Stimulated activated CD4-positive, alpha-beta T cell treated with anti-CD3 and anti-CD28 coated beads, Interleukin-4, amount 100 ng/mL, for 4 hours (primary cell): ENCODE results near the gene TRIM37.
"Not testable (repeated sequence)": the region's sequence is repeated elsewhere in the genome, so short reads cannot be mapped to it uniquely, and the experiment has no call there.

Experiments used
- DNase-seq, 2 experiments: peaks; one replicate each; pipeline ENCODE4 v3.0.0-alpha.2; 2020

TRIM37 gene

DNA sequence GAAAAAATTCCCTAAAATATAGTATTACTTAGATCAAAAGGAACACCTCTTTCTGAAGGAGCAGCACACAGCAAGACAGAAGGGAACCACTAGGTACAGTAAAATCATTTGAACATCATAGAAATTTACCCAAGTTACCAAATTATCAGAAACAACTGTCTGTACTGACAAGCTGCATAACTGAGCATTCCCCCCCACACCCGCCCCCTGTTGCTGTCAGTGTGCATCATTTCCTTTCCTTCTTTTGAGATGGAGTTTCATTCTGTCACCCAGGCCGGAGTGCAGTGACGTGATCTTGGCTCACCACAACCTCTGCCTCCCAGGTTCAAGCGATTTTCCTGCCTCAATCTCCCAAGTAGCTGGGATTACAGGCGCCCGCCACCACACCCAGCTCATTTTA, 120.7 kb downstream of the TRIM37 start:
- no peak for DNase-seq

DNA sequence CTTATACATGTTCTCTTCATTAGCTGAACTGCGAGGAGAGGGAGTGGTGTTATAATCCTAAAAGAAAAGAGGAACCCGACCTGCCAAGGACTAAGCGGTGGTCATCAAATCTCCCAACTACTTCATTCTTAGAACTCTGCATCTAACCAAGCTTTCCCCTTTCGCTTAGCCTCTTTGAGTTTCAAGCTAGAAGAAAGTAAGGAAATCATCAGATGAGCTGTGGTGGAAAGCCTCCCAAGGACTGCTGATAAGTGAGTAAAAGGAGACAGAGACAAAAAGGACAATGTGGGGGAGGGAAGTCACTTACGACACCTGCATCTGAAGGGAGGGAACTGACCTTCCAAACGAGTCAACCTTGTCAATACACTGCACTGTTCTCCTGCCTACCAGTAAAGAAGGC, 121.3 kb downstream of the TRIM37 start:
- no peak for DNase-seq

DNA sequence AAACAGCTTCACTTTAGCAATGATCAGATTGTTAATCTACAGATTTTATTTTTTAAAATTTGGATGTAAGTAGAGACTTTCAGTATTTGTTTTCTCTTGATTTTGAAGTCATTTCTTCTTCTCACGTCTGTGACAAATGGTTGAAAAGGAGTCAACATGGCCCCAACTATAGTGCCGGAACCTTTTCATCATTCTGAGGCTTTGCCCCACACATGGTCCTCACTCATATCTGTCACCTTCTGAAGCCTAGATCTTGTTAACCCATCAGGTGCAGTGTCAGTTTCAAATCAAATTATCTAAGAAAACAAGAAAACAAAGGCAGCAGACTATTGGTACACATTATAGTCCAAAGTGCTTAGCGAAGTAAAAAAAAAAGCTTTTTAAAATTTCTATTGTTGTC, 124.1 kb downstream of the TRIM37 start:
- DNase-seq, result no peak

GRCh38 chr17:58980706-58981481, 125.8 kb downstream of the TRIM37 start:
- no peak for DNase-seq

GRCh38 chr17:58976541-58976940, 130.1 kb downstream of the TRIM37 start:
- no peak for DNase-seq

- DNase-seq, result no peak
Measured at GRCh38 chr17:58974354-58974753, 132.3 kb downstream of the TRIM37 start.

DNA sequence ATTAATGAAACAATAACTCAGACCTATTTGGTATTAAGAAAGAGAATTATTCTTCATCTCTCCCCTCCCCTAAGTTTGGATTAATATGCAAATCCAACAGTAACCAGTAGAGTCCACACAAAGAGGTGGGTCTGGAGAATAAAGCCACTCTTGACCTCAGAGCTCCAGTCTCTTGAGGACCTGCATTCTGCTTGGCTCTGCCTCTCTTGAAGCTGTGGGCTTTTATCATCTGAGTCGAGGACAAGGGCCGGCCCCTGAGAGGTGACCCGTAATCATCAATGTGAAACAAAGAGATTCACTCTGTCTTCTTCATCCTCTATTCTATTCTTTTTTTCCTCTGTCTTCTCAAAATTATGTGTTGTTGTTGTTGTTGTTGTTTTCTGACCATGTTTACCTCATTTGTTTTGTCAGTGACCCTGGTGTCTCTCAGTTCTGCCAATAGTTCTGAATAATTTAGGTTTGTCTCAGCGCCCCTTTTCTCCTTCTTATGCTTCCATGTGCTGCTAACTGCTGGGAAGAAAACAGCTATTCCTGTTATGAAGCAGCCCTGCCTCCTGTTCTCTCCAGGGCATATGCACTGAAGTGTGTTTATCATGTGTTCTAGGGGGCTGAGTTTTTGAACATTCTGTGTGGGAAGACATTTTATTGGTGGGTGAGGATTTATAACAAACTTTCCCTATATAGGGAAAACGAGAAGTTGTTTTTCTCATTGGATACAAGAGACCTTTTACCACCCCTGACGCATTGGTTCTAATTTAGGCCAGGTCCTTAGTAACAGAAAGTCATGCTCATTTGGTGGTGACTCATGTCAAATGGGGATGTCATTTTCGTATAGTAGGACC, 135.8 kb downstream of the TRIM37 start:
- no peak for DNase-seq

DNA sequence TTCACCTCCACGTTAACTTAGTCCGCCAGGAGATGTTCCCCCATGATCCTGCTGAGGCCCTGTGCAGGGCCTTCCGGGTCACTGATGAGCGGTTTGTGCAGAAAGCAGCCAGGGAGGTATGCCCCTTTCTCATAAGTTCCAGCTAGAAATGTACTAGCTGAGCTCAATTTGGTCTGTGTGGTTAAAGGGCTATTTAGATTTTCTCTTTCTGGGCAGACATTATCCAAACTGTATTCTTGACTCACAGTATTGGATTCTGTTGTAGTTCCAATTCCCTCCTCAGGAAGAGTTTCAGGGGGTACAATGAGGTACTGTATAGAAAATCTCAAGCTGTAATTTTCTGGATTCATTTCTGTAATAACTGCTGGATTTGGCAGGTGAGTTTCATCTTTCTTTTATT, 137.1 kb downstream of the TRIM37 start:
- DNase-seq, result no peak

- DNase-seq, result no peak
Measured at GRCh38 chr17:58969156-58969555, 137.5 kb downstream of the TRIM37 start.

GRCh38 chr17:58968426-58969061, 138.1 kb downstream of the TRIM37 start:
- DNase-seq, result no peak

DNA sequence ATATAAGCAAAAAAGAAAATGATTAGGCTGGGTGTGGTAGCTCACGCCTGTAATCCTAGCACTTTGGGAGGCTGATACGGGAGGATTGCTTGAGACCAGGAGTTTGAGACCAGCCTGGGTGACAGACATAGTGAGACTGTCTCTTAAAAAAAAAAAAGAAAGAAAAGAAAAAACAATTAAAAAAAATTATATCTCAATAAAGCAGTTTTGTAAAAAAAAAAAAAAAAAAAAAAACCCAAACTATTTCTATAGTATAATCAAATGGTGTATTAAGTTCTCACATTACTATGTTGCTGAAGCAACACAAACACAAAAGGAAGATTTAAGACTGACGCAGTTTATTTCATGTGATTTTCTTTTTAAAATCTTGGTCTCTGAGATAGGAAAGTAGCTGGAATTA, 140.5 kb downstream of the TRIM37 start:
- DNase-seq, result no peak

DNA sequence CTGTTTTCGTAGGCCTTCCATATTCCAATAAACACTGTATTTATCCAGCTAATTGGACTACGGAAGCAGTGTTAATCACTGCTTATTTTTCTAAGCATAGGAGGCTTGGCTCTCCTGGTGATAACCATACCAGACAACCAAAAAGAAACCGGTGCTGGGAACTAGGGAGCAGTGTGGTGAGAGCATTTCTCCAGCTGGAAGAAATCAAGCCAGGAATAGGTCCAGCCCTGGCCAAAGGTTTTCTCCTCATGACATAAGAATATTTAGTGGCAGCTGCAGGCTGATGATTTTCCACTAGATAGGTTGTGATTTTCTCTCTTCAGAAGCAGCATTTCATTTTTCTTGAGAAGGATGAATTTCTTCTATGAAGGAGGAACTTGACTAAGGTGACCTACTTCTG, 141.5 kb downstream of the TRIM37 start:
- no peak for DNase-seq

DNA sequence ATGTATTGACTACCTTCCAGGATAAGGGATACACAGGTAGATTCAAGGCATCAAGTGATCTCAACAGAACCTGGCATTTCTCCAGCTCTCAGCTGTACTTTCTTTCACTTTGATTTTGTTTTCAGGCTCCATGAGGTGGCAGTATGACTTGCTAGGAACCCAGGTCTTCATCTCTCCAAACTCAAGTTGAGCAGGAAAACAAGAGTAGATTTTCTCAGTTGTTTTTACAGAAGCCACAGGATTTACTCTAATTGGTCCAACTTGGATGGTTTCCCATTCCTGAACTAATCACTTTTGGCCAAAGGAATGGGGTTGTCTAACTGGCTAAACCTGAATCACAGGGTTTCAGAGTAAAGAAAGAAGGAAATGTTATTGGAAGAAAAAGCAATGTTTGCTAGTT, 146.6 kb downstream of the TRIM37 start:
- DNase-seq, result no peak

DNA sequence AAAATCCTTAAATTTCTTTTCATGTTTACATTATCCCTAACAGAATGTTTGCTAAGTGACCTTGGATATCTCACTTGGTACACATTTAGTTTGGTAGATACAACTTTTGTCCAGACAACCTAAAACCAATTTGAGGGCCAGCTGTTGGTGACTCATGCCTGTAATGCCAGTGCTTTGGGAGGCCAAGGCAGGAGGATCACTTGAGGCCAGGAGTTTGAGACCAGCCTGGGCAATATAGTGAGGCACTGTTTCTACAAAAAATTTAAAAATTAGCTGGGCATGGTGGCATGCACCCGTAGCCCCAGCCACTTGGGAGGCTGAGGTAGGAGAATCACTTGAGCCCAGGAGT, 149.0 kb downstream of the TRIM37 start:
- DNase-seq, result not testable (repeated sequence)

GRCh38 chr17:58956997-58957724, 149.5 kb downstream of the TRIM37 start:
- DNase-seq, result no peak

- not testable (repeated sequence) for DNase-seq
Measured at GRCh38 chr17:58954358-58954757, 152.3 kb downstream of the TRIM37 start.

- DNase-seq, result no peak
Measured at GRCh38 chr17:58947824-58948223, 158.9 kb downstream of the TRIM37 start.

GRCh38 chr17:58947411-58947810, 159.3 kb downstream of the TRIM37 start:
- no peak for DNase-seq

DNA sequence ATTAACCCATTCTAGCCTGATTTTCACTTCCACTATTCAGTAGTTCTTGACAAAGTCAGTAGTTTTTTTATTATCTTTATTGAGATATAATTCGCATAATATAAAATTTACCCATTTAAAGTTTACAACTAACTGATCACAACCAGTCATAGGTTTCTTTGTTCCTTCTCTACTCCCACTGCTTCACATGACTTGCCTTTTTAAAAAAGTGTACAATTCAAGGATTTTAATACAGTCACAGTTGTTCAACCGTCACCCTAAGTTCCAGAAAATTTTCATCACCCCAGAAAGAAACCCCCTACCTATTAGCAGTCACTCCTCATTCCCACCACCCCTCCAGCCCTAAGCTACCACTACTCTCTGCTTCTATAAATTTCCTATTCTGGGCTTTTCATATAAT, 162.5 kb downstream of the TRIM37 start:
- no peak for DNase-seq

- DNase-seq, result no peak
Measured at GRCh38 chr17:58936295-58936694, 170.4 kb downstream of the TRIM37 start.

GRCh38 chr17:58932956-58933355, 173.7 kb downstream of the TRIM37 start:
- no peak for DNase-seq
